Stomach smooth muscle (tissue), 2 donors: ENCODE results near the gene KAZN.

ENCODE experiments used
- H3K27ac ChIP-seq: one replicate; pipeline ENCODE4 v1.7.0; 2013; ENCODE audit warnings: mild to moderate bottlenecking, low read length, inconsistent platforms
- H3K27me3 ChIP-seq, 2 donors: one replicate each; pipeline ENCODE4 v1.7.0; 2013; ENCODE audit warnings: low read length in 2 of 2; ENCODE audit not compliant: insufficient read depth in 2 of 2, control insufficient read depth in 1 of 2
- H3K36me3 ChIP-seq, 2 donors: one replicate each; pipeline ENCODE4 v1.7.0; 2013; ENCODE audit warnings: low read length in 2 of 2; ENCODE audit not compliant: control insufficient read depth in 2 of 2, insufficient read depth in 2 of 2
- H3K4me1 ChIP-seq: one replicate; pipeline ENCODE4 v1.7.0; 2013; ENCODE audit warnings: low read length; ENCODE audit not compliant: control insufficient read depth, insufficient read depth
- H3K4me3 ChIP-seq, 2 donors: one replicate each; pipeline ENCODE4 v1.7.0; 2013; ENCODE audit warnings: low read length in 2 of 2
- H3K9ac ChIP-seq, 2 donors: one replicate each; pipeline ENCODE4 v1.7.0; 2013; ENCODE audit warnings: low read length in 2 of 2, mild to moderate bottlenecking in 1 of 2
- H3K9me3 ChIP-seq, 2 donors: one replicate each; pipeline ENCODE4 v1.7.0; 2013; ENCODE audit warnings: low read length in 2 of 2; ENCODE audit not compliant: control insufficient read depth in 2 of 2
- donor health status: healthy.
- donor health status: Pancreatic carcinoma.

KAZN gene

DNA sequence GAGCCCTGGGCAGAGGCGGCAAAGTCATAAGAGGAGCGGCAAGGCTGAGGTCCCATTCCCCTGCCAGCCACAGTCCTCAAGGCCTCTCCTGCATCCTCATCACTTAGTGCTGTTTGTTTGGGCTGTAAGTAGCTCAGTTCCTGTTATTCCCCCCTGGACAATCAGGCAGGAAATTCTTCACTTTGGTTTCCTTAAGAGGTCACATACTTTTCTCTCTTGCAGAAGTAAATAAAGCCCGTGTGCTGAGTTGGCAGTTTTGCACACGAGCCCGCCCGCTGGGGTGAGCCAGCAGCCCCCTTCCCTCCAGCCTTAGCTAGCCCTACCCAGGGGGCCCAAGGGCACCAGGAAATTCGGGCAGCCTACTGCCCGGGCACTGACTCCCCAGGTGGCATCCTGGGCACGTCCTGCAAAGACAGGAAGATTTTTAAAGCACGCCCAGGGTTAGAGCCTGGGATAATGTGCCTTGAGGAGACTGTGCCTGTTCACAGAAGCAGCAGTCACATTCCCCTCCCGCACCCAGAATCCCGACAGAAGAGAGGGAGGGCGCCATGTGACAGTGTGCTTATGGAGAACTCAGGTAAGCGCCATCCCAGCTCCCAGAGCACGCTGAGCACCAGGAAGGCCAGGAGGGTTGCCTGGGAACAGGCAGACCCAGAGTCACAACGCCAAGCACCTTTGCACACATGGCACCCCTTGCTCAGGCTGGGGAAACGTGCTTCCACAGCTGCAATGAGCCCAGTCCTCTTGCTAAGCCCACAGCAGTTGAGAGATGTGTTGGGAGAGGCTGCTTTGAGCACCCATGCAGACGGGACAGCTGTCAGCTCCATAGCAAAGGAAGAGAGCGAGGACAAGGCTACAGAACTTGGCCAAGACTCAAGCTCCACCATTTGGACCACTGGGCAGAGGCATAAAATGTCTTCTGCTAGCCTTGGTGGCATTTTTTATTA, 410.6 kb downstream of the KAZN start:
- H3K9me3 ChIP-seq: no peaks in the 10 kb centered on the region
- H3K27me3 ChIP-seq: no peaks in the 10 kb centered on the region
- no peak overlapping the region for H3K4me3 ChIP-seq
- no peak overlapping the region for H3K27ac ChIP-seq
- no peak overlapping the region for H3K9ac ChIP-seq
- no peaks in the 10 kb centered on the region for H3K36me3 ChIP-seq
- peaks cover under 1% of the 10 kb centered on the region for H3K4me1 ChIP-seq

DNA sequence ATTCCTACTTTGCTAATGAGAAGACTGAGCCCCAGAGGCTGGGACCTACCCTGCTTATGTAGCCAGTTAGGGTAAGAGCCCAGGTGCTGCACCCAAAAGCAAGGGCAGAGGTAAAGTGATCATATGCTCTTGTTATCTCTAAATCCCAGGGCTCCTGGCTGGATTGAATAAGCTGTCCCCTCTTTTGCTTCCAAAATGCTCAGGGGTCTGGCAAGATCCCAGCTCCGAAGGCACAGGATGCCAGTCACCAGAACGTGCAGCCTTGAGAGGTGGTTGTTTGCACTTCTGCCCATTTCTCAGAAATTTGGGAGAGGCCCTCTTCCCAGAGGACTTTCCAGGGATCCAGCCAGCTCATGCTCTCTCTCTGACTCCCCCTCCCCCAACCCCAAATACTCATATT, 412.7 kb downstream of the KAZN start:
- H3K36me3 ChIP-seq: no peaks in the 10 kb centered on the region
- H3K4me1 ChIP-seq: peaks cover 11% of the 10 kb centered on the region
- no peaks in the 10 kb centered on the region for H3K27me3 ChIP-seq
- H3K4me3 ChIP-seq: no peak overlapping the region
- no peak overlapping the region for H3K9ac ChIP-seq
- H3K9me3 ChIP-seq: no peaks in the 10 kb centered on the region
- H3K27ac ChIP-seq: no peak overlapping the region

DNA sequence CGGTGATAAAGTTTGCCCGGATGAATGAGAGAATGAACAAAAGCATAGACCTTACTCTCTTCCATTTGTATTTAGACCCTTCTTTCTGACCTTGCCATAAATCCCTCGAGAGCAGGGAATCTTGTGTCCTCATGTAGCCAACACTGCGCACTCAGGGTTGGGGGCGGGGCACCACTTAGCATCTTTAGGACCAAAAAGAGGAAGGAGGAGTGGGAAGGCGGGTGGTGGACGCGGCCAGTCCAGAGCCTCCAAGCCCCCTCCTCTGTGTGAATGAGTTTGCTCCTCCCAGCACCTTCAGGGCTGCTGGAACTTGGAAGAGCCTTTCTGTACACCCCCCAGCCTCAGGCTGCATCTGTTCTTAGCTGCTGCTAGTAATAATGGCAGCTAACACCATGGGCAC, 413.2 kb downstream of the KAZN start:
- H3K27me3 ChIP-seq: no peaks in the 10 kb centered on the region
- no peaks in the 10 kb centered on the region for H3K36me3 ChIP-seq
- no peak overlapping the region for H3K27ac ChIP-seq
- H3K9ac ChIP-seq: no peak overlapping the region
- no peaks in the 10 kb centered on the region for H3K9me3 ChIP-seq
- no peak overlapping the region for H3K4me3 ChIP-seq
- H3K4me1 ChIP-seq: peaks cover 11% of the 10 kb centered on the region

DNA sequence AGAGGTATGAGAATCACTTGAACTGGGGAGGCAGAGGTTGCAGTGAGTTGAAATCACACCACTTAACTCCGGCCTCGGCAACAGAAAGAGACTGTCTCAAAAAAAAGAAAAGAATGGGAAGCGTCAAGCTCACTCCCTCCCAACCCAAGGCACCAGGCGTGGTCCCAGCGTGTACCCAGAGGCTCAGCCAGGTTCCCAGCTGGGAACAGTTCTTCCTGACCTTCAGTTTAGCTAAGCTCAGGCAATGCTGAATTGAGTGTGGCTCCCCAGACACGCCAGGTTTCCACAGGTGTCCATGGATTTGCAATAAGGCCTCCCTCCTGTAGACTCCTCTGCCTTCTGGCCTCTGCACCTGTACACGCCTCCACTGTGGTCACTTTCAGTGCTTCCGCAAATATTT, 414.3 kb downstream of the KAZN start:
- Histone ChIP-seq H3K36me3 (no peaks in the 10 kb centered on the region), H3K4me3 (no peak overlapping the region), H3K9me3 (no peaks in the 10 kb centered on the region), H3K9ac (no peak overlapping the region), H3K27ac (no peak overlapping the region), H3K27me3 (no peaks in the 10 kb centered on the region), H3K4me1 (peaks cover 11% of the 10 kb centered on the region)

DNA sequence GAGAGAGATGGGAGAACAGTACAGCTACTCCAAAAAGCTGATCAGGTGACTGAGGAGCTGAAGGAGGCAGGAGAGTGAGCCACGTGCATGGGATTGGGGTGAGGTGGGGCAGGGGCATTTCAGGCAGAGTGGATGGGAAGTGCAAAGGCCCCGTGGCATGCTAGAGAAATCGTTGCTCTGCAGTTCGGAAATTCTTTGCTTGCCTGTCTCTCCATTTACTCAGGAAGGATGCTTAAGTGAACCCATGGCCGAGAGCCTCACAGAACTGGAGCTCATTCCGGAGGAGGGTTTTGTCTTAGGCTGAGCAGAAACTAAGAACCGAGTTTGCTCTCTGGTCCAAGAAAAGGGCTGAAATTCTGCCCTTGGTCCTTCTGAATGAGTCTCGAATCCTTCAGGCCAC, 415.3 kb downstream of the KAZN start:
- H3K27ac ChIP-seq: no peak overlapping the region
- H3K36me3 ChIP-seq: no peaks in the 10 kb centered on the region
- no peak overlapping the region for H3K9ac ChIP-seq
- H3K27me3 ChIP-seq: peaks cover 0 to 1% of the 10 kb centered on the region in 2 donors
- peaks cover 11% of the 10 kb centered on the region for H3K4me1 ChIP-seq
- no peaks in the 10 kb centered on the region for H3K9me3 ChIP-seq
- no peak overlapping the region for H3K4me3 ChIP-seq

DNA sequence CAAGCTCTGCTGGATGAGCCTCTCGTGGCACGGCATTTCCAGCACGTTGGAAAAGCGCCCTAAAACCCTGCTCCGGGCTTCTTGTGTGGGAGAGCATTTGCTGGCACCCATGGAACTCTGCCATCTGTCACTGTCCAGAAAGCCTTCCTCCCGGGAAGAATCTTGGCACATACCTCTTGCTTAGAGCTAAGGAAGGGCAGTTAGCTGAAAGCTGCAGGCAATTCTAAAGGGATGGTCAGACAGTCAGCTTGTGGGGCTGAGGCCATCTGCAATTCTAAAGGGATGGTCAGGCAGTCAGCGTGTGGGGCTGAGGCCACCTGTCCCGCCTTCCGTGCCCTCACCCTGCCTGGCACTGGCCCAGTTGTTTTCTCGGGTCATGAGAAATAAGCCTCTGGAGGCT, 416.0 kb downstream of the KAZN start:
- Histone ChIP-seq H3K9ac (no peak overlapping the region), H3K27me3 (peaks cover 0 to 4% of the 10 kb centered on the region in 2 donors), H3K36me3 (no peaks in the 10 kb centered on the region), H3K27ac (no peak overlapping the region), H3K9me3 (no peaks in the 10 kb centered on the region), H3K4me1 (peaks cover 11% of the 10 kb centered on the region), H3K4me3 (no peak overlapping the region)

DNA sequence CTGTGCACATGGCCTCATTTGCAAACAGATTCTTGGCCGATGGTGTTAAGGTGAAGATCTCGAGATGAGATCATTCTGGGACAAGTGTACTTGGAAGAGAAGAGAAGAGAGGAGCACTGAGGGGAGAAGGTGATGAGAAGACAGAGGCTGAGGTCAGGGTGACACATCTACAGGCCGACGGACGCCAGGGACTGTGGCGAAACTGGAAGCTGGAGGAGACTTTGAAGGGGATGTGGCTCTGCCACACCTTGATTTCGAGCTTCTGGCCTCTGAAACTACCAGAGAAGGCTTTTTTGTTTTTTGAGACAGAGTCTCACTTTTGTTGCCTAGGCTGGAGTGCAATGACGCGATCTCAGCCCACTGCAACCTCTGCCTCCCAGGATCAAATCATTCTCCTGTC, 417.5 kb downstream of the KAZN start:
- Histone ChIP-seq H3K4me3 (no peak overlapping the region), H3K36me3 (no peaks in the 10 kb centered on the region), H3K9ac (no peak overlapping the region), H3K9me3 (no peaks in the 10 kb centered on the region), H3K4me1 (peaks cover 11% of the 10 kb centered on the region), H3K27me3 (peaks cover 0 to 4% of the 10 kb centered on the region in 2 donors), H3K27ac (no peak overlapping the region)

DNA sequence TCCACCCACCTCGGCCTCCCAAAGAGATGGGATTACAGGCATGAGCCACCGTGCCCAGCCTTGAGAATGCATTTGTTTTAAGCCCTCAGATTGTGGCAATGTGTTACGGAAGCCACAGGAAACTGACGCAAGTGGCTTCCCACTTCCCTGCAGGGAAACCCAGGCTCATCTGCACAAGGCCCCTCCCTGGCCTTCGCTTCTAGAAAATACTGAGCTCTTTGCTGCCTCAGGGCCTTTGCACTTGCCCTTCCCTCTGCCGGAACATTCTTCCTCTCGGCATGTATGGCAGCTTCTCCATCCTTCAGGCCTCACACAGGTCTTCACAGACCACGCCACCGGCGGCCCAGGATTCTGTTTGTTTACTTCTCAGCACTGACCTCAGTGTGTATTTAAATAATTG, 418.0 kb downstream of the KAZN start:
- Histone ChIP-seq H3K27ac (no peak overlapping the region), H3K36me3 (no peaks in the 10 kb centered on the region), H3K4me1 (peaks cover 11% of the 10 kb centered on the region), H3K4me3 (no peak overlapping the region), H3K9ac (no peak overlapping the region), H3K27me3 (peaks cover 0 to 4% of the 10 kb centered on the region in 2 donors), H3K9me3 (no peaks in the 10 kb centered on the region)

DNA sequence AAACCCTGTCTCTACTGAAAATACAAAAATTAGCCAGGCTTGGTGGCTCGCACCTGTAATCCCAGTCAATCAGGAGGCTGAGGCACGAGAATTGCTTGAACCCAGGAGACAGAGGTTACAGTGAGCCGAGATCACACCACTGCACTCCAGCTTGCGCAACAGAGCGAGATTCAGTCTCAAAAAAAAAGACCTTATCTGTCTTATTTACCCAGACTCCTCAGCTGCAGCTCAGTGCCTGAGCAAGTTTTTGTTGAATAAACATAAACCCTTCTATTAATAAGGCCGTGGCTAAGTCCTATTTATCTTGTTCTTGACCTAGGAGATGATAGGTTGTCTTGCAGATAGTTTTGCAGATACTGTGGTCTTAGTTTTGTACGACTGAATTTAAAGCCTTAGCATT, 418.6 kb downstream of the KAZN start:
- H3K9me3 ChIP-seq: no peaks in the 10 kb centered on the region
- no peaks in the 10 kb centered on the region for H3K36me3 ChIP-seq
- no peak overlapping the region for H3K9ac ChIP-seq
- no peak overlapping the region for H3K4me3 ChIP-seq
- peaks cover 11% of the 10 kb centered on the region for H3K4me1 ChIP-seq
- no peak overlapping the region for H3K27ac ChIP-seq
- peaks cover 0 to 4% of the 10 kb centered on the region in 2 donors for H3K27me3 ChIP-seq

DNA sequence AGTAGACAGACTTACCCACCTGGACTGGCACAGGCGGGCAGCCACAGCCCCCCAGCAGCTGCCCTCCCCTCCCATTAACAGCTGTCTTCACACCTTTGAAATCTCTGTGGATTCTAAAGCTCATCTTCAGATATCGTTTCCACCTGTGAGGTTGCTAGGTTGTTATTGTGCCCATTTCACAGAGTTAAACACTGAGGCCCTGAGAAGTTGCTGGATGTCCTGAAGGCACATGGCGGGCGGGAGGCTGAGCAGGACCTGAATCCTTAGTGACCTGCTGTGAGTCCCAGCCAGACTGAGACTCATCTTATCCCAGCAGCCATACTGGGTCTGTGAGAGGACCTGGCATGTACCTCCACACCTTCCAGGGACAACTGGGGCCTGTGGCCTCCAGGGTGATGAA, 420.3 kb downstream of the KAZN start:
- Histone ChIP-seq H3K9me3 (no peaks in the 10 kb centered on the region), H3K4me1 (peaks cover 11% of the 10 kb centered on the region), H3K36me3 (no peaks in the 10 kb centered on the region), H3K4me3 (no peak overlapping the region), H3K27me3 (peaks cover 0 to 4% of the 10 kb centered on the region in 2 donors), H3K9ac (no peak overlapping the region), H3K27ac (no peak overlapping the region)
